ENCODE measurements around the gene CXCL8. TPM values are rescaled to one million over a fixed set of nuclear protein-coding genes. Genes with fewer than 3 reads are reported as not detected.

Gene CXCL8
- total and polyA plus RNA-seq, 2 of the 8 experiments (the other 6 are each of a cell fraction or from before 2014, with no cell fraction given) = not detected

- H3K23ac ChIP-seq (ENCODE audit: insufficient read length) = no peak overlapping the region
- no peak overlapping the region for H3K18ac ChIP-seq (ENCODE audit: extremely low read depth, low read length)
- H3K9ac ChIP-seq (replicated peaks in 1 of 4; ENCODE audit: extremely low read depth in 1 of 4, low read depth in 3 of 4, low read length in 3 of 4) = no peak overlapping the region
- 94% methylated on average over 1 of the region's 1 CpG; no CpG with 5 or more reads in 1 of the 2 experiments for WGBS, 2 experiments (ENCODE audit: extremely low coverage in 1 of 2, insufficient coverage in 1 of 2, insufficient read length in 1 of 2, insufficient replicate concordance in 2 of 2, low coverage in 1 of 2, low lambda C conversion rate in 2 of 2, missing lambda C conversion rate in 1 of 2)
- no peaks in the 10 kb centered on the region for H3K9me3 ChIP-seq (ENCODE audit: insufficient read depth in 2 of 2, low read depth in 1 of 2, low read length in 1 of 2)
- H2BK15ac ChIP-seq (ENCODE audit: low read length) = no peak overlapping the region
- no peaks in the 10 kb centered on the region for H3K79me1 ChIP-seq (ENCODE audit: low read depth, low read length)
- H2BK5ac ChIP-seq (ENCODE audit: low read depth, low read length) = peak overlapping the region; percentile 82; the same call in 1 of the 2 replicates
- no peak overlapping the region for H3K14ac ChIP-seq (ENCODE audit: insufficient read length)
- H4K91ac ChIP-seq (replicated peaks; ENCODE audit: insufficient read length, low read length) = no peak overlapping the region
- no peak overlapping the region for H3K56ac ChIP-seq (replicated peaks; ENCODE audit: insufficient read length, low read depth, low read length)
- no peak overlapping the region for H3K4ac ChIP-seq (replicated peaks; ENCODE audit: insufficient read length, low read depth, low read length)
- DNase-seq (ENCODE audit: low read depth in 1 of 2, low spot score in 2 of 2) = no peak
- no peaks in the 10 kb centered on the region for H3K23me2 ChIP-seq (ENCODE audit: low read depth, low read length)
- no peak overlapping the region for H2BK120ac ChIP-seq (replicated peaks; ENCODE audit: low read depth, low read length)
- no peak overlapping the region; a peak in 1 of 4 replicates for H3K4me2 ChIP-seq (ENCODE audit: insufficient read depth in 1 of 2, low read depth in 2 of 2, low read length in 2 of 2)
- peaks cover 0 to 7% (median 3%) of the 10 kb centered on the region in 4 experiments; a peak in 6 of 7 replicates for H3K4me1 ChIP-seq (replicated peaks in 1 of 4; ENCODE audit: control insufficient read depth in 3 of 4, insufficient read depth in 4 of 4, low read length in 3 of 4)
- H4K8ac ChIP-seq (ENCODE audit: extremely low read depth, insufficient read depth, low read length) = no peak overlapping the region
- CTCF ChIA-PET (ENCODE audit: partially characterized antibody) = interaction anchor here (1.3 kb wide), 1 partner anchor 24 kb away, joined by 3 read pairs; no protein-coding TSS in a partner anchor
- H3K27ac ChIP-seq (ENCODE audit: low read depth, low read length) = 0 out of 2 replicates have a peak overlapping the region, but pooled peaks have one; percentile 14
- H3K79me2 ChIP-seq (ENCODE audit: control insufficient read depth in 1 of 2, insufficient read depth in 2 of 2, low read length in 2 of 2) = no peaks in the 10 kb centered on the region
- H4K5ac ChIP-seq (ENCODE audit: insufficient read length, low read depth, low read length) = no peak overlapping the region
- H2AFZ ChIP-seq (ENCODE audit: low read length) = no peak overlapping the region
- H2BK20ac ChIP-seq (ENCODE audit: low read length) = no peak overlapping the region; the same call in 1 of the 2 replicates
- no peaks in the 10 kb centered on the region for H4K20me1 ChIP-seq (replicated peaks in 1 of 2; ENCODE audit: control insufficient read depth in 1 of 2, insufficient read depth in 2 of 2, low read length in 2 of 2)
- H2BK12ac ChIP-seq (ENCODE audit: low read depth, low read length) = peak overlapping the region; percentile 5; the same call in 1 of the 2 replicates
- H2AK5ac ChIP-seq (ENCODE audit: low read depth, low read length) = no peak overlapping the region; the same call in 1 of the 2 replicates
- H3K4me3 ChIP-seq (ENCODE audit: extremely low read depth in 1 of 4, insufficient read depth in 2 of 4, low read depth in 3 of 4, low read length in 4 of 4) = no peak overlapping the region
- H3K36me3 ChIP-seq (ENCODE audit: control insufficient read depth in 2 of 4, insufficient read depth in 4 of 4, low read length in 3 of 4) = no peaks in the 10 kb centered on the region
- FAIRE-seq = no peak
- POLR2A ChIA-PET (ENCODE audit: partially characterized antibody) = no interaction called here
- no peaks in the 10 kb centered on the region for H3K27me3 ChIP-seq (replicated peaks in 1 of 4; ENCODE audit: control insufficient read depth in 3 of 4, extremely low read depth in 1 of 4, insufficient read depth in 3 of 4, low read length in 3 of 4)
Measured at GRCh38 chr4:73705721-73706120, 34.6 kb upstream of the CXCL8 start.

All from H1 (cell line).